GM12891 (cell line): Measurements from ENCODE around the gene PROX1.

Source experiments
- DNase-seq: peaks from one replicate; pipeline ENCODE4 v3.0.0; 2011; ENCODE audit warnings: low spot score; ENCODE audit not compliant: insufficient read length
- FAIRE-seq: peaks from 2 replicates; lab custom pipeline; 2011; peaks lifted over from hg19 to GRCh38; lab: Jason Lieb, UNC
- PAX5 ChIP-seq: IDR thresholded peaks from 2 replicates; pipeline ENCODE4 v1.6.1; 2011; ENCODE audit warnings: low read length, moderate library complexity, mild to moderate bottlenecking; ENCODE audit not compliant: insufficient read depth, severe bottlenecking
- POLR2A ChIP-seq: IDR thresholded peaks from 2 replicates; pipeline ENCODE4 v1.6.1; 2011; ENCODE audit warnings: low read depth, low read length, control low read depth
- POLR2AphosphoS5 ChIP-seq: IDR thresholded peaks from 2 replicates; pipeline ENCODE4 v1.6.1; 2011; ENCODE audit warnings: low read depth, low read length, control low read depth
- POU2F2 ChIP-seq: IDR thresholded peaks from 2 replicates; pipeline ENCODE4 v1.6.1; 2011; ENCODE audit warnings: low read depth, mild to moderate bottlenecking, control low read depth, low read length, moderate library complexity
- SPI1 ChIP-seq: IDR thresholded peaks from 2 replicates; pipeline ENCODE4 v1.6.1; 2011; ENCODE audit warnings: low read depth, low read length, control low read depth
- TAF1 ChIP-seq: IDR thresholded peaks from 2 replicates; pipeline ENCODE4 v1.6.1; 2011; ENCODE audit warnings: low read depth, low read length, control low read depth

Gene PROX1

DNA sequence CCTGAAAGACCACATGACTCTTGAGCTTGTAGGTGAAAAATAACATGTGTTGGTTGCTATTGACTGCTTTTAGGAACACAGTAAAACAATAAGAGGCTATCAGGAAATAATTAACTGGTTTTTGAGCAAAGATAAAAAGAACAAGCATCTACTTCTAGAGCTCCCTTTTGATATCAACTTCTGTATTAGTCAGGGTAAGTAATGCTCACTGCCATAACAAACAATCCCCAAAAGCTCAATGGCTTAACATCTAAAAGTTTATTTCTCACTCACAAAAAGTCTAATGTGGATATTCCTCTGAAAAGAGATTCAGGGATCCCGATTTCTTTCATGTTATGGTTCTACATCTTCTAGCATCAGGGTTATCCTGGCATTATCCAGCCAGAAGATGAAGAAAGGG lies 25.3 kb upstream of the PROX1 start:
- FAIRE-seq (no peak), DNase-seq (no peak)
- TF ChIP-seq POU2F2: no peak
- TF ChIP-seq POLR2AphosphoS5: no peak

DNA sequence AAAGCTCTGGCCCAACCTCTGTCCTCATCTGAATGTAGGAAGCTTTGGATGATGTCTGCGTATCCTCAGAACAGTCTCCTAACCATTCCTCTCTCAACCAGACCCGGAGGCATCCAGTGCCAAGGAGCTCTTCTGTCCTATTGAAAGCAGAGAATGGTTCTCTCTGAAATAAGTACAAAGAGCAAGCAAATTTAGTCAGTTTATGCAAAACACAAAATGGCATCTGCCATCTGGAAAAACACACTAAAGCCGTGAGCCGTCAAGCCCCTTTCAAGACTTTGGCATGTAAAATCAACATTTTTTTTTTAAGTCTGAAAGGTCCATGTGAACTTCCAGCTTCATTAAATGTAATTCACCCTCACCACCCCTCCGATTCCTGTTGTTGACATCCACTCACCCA lies 21.7 kb upstream of the PROX1 start:
- FAIRE-seq (no peak), DNase-seq (no peak)
- TF ChIP-seq PAX5: no peak
- no peak for TF ChIP-seq POLR2AphosphoS5
- TF ChIP-seq TAF1: no peak
- no peak for TF ChIP-seq SPI1
- TF ChIP-seq POU2F2: no peak
- no peak for TF ChIP-seq POLR2A

DNA sequence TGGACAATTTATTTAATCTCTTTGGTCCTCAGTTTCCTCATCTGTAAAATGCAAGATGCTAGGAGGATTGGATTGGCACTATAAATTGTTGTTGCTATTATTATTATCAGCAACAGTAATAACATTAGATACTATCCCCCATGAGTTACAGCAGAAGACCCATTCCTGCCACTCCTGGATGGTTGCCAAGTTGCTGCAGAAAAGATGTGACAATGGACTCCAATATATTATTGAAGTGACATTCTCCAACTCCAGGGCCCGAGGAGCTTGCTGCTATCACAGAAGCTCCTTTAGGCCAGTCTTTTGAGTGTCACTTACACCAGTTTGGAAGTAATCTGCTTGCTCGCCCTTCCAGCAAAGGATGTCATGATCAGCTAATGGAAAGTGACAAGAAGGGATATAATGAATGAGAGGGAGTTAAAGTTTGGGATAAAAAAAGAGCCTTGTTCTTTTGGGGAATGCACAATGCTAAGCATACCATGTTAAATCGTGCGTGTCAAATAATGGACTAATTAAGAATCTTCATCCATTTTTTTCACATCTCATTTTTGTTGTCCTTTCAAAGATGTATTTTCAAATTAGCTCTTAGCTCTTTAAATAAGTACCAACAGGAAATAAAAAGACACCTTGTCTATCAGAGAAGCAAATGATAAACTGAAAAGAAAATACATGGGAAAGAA lies 19.5 kb upstream of the PROX1 start:
- FAIRE-seq (no peak), DNase-seq (no peak)
- TF ChIP-seq POLR2A (no peak), TAF1 (no peak), PAX5 (no peak), POLR2AphosphoS5 (no peak), SPI1 (no peak), POU2F2 (no peak)

DNA sequence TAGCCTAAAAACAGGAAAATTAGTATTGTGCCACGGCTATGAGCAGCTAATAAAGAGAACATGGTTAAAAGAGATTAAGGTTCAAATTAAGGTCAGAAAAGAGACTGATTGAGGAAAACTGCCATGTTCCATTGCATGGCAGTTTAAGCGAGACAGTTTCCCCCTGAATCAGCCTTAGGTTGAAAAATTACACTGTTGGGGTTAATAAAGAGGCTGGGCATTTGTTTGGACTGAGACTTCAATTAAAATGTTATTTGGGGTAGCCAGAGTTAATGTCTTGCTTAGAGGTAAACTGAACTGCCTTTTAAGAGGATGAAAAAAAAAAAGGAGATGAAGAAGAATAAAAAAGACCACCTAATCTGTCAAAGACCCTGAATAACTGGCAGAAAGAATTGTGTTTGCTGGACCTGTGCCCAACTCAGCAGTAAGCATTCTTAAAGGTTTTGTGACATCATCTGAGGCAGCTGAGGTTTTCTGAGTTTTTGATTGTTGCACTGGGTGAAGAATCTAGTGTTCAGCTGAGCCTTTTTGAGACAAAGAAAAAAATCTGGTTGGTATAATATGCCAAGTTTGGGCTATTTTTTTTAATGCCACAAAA lies 17.7 kb upstream of the PROX1 start:
- no peak for DNase-seq

DNA sequence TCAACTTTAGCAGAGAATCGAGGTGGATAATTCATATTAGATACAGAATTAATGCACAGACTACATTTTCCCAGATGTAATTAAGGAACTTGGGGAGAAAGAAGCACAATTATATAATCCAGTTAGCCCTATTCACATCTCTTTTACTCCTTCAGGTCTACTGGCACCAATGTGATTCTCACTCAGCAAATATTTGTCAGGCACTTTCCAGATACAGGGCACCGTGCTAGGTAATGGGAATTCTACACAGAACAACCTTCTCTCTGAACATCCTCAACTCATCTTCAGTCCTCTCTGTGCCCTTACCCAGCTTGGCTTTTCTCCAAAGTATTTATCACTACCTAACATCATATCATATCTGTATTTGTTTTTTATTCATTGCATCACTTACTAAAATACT lies 15.6 kb upstream of the PROX1 start:
- TF ChIP-seq POLR2AphosphoS5 (no peak), PAX5 (no peak), TAF1 (no peak), SPI1 (no peak), POLR2A (no peak), POU2F2 (no peak)
- DNase-seq: no peak

More for the DNA sequence above, 17.7 kb upstream of the PROX1 start:
- no peak for FAIRE-seq
- no peak for TF ChIP-seq SPI1
- no peak for TF ChIP-seq POU2F2
- no peak for TF ChIP-seq POLR2A
- no peak for TF ChIP-seq TAF1

DNA sequence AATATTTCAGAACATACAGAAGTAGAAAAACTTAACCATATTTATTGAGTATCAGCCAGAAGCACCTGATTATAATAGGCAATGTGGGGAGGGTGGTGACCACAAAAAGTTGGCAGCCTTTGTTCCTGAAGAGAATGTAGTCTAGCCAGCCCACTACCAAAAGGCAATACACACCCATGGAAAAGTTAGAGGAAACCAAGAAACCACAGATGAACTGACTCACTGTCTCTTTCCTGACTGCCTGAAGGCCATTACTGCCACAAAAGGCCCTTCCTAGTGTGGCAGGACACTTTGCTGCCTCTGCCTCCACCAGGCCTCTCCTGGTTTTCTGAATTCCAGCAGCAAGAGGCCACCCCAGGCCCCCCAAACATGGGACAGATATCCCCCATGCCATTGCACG lies 14.6 kb upstream of the PROX1 start:
- FAIRE-seq (no peak), DNase-seq (no peak)
- no peak for TF ChIP-seq PAX5
- no peak for TF ChIP-seq POLR2AphosphoS5
- TF ChIP-seq POLR2A: no peak
- no peak for TF ChIP-seq POU2F2
- no peak for TF ChIP-seq SPI1
- no peak for TF ChIP-seq TAF1

More for the DNA sequence above, 15.6 kb upstream of the PROX1 start:
- FAIRE-seq: no peak

DNA sequence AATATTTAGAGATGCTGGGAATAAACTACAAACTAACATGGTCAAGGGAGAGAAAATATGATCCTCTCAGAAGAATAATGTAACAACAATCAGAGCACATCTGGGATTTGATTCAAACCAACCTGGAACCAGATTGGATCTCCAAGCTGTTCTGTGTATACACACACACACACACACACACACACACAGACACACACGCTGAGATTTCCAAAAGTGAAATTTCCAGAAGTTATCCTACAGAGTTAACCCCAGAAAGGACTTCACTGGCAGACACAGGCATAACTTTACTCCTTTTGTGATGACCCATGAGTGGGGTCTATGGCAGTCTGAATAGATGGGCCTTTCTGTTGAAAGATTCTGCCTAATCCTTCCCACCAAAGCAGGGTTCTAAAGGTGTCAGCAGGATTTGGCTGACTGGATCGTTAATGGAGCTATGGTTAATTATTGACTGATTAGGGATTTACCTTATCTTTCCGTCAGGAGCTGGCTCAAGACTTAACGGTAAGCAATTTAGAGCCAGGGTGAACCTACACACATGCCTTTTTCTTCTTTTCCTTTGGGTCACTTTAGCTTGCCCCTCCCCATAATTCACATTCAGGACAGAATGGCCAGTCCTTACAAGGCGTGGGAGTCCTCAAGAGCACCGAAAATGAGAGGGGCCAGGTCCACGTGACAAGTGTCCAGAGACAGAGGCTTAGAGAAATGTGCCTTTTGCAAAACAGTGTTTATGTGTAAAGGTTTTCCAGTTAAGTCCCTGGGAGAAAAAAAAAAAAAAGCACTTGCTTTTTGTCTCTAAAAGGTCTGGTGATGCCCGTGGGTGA lies 10.9 kb upstream of the PROX1 start:
- TF ChIP-seq POLR2AphosphoS5: no peak
- TF ChIP-seq PAX5: no peak
- no peak for TF ChIP-seq TAF1
- no peak for TF ChIP-seq POLR2A
- DNase-seq (no peak), FAIRE-seq (no peak)

DNA sequence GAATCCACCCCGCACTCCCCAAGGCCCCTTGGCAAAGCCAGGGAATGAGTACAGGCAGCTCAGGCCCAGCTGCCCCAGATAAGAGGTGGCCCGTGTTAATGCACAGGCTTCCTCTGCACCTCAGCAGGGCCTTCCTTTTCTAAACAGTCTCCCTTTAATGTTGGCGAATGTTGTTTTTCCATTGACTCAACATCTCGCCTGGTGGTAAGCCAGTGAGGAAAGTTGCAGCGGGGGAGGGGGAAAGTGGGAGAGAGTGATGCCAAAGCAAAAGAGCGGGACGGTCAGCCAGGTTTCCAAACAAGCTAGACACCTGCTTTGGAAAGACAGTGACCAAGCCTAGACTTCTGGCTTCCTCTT lies 10.3 kb upstream of the PROX1 start:
- DNase-seq: no peak
- TF ChIP-seq POLR2AphosphoS5 (no peak), SPI1 (no peak), POU2F2 (no peak), TAF1 (no peak), PAX5 (no peak), POLR2A (no peak)
- no peak for FAIRE-seq

DNA sequence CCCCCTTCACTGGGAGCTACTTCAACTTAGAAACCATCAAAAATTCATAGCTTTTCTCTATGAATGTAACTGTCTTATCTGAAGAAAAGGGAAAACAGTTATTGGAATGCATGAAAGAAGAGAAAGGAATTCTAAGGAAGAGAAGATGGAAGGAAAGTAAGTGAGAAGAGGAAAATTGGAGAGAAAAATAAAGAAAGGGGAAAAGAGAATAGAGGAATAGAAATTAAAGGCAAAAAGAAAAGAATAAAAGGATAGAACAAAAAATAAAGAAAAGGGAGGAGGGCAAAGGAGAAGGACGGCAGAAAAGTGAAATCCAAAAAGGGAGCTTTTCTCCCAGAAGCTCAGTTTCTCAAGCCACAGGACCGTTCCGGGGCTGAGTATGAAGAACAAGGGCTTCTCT lies 9.9 kb upstream of the PROX1 start:
- FAIRE-seq: no peak
- no peak for DNase-seq
- no peak for TF ChIP-seq TAF1
- no peak for TF ChIP-seq POU2F2
- TF ChIP-seq PAX5: no peak
- TF ChIP-seq POLR2AphosphoS5: no peak
- no peak for TF ChIP-seq SPI1
- TF ChIP-seq POLR2A: no peak
